NCI-H748 (cell line): Measurements from ENCODE around the gene PLA2G4B.
A peak's percentile ranks its signal among the peaks of the same experiment; 100 is the strongest.
"Not testable (repeated sequence)": the region's sequence is repeated elsewhere in the genome, so short reads cannot be mapped to it uniquely, and the experiment has no call there.

Source experiments
- DNase-seq: peaks from one replicate; lab custom pipeline; 2025; ENCODE audit not compliant: unreplicated experiment; lab: John Stamatoyannopoulos, UW

PLA2G4B gene

GRCh38 chr15:41827290-41827879 lies 11.3 kb upstream of the PLA2G4B start:
- peak; percentile 48 for DNase-seq

- DNase-seq = peak; percentile 77
Observed at GRCh38 chr15:41827880-41828806, 10.5 kb upstream of the PLA2G4B start, which contains the start of gene JMJD7. Gene JMJD7, plus strand, starts transcription at chr15:41828092. Its CDS starts 33 bp downstream, at chr15:41828125.

GRCh38 chr15:41828807-41829141 lies 9.9 kb upstream of the PLA2G4B start:
- DNase-seq = no peak

- DNase-seq = no peak
Observed at GRCh38 chr15:41829959-41830646, 8.5 kb upstream of the PLA2G4B start.

GRCh38 chr15:41831291-41831690 lies 7.4 kb upstream of the PLA2G4B start:
- DNase-seq = not testable (repeated sequence)

GRCh38 chr15:41832208-41832607 lies 6.4 kb upstream of the PLA2G4B start:
- DNase-seq = no peak

- DNase-seq = no peak
Observed at GRCh38 chr15:41832875-41833274, 5.8 kb upstream of the PLA2G4B start.

- no peak for DNase-seq
Observed at GRCh38 chr15:41834096-41834495, 4.6 kb upstream of the PLA2G4B start.

GRCh38 chr15:41836073-41836472 lies 2.6 kb upstream of the PLA2G4B start:
- no peak for DNase-seq

- DNase-seq = no peak
Observed at GRCh38 chr15:41836713-41837454, 1.8 kb upstream of the PLA2G4B start.

GRCh38 chr15:41839781-41840491 lies 1.3 kb downstream of the PLA2G4B start:
- DNase-seq = no peak

GRCh38 chr15:41840673-41841072 lies 2.0 kb downstream of the PLA2G4B start:
- DNase-seq = no peak

GRCh38 chr15:41841131-41841530 lies 2.5 kb downstream of the PLA2G4B start:
- no peak for DNase-seq

- peak; percentile 27 for DNase-seq
Observed at GRCh38 chr15:41842229-41842628, 3.6 kb downstream of the PLA2G4B start.

GRCh38 chr15:41843571-41843970 lies 4.9 kb downstream of the PLA2G4B start:
- no peak for DNase-seq

- DNase-seq = no peak
Observed at GRCh38 chr15:41844814-41845213, 6.2 kb downstream of the PLA2G4B start.

- no peak for DNase-seq
Observed at GRCh38 chr15:41847206-41847605, 8.6 kb downstream of the PLA2G4B start.

- DNase-seq = no peak
Observed at GRCh38 chr15:41847981-41848380, 9.3 kb downstream of the PLA2G4B start.

- no peak for DNase-seq
Observed at GRCh38 chr15:41848631-41849030, 10.0 kb downstream of the PLA2G4B start.

GRCh38 chr15:41849204-41849603 lies 10.6 kb downstream of the PLA2G4B start:
- DNase-seq = no peak
